Measurements from ENCODE around the gene PTPN6. TPM values are rescaled to one million over a fixed set of nuclear protein-coding genes. Genes with fewer than 3 reads are reported as not detected.

PTPN6 gene
- total and polyA plus RNA-seq, 2 of the 4 experiments (the other 2 are of a cell fraction) = under 0.01 to 0.14 TPM

DNA sequence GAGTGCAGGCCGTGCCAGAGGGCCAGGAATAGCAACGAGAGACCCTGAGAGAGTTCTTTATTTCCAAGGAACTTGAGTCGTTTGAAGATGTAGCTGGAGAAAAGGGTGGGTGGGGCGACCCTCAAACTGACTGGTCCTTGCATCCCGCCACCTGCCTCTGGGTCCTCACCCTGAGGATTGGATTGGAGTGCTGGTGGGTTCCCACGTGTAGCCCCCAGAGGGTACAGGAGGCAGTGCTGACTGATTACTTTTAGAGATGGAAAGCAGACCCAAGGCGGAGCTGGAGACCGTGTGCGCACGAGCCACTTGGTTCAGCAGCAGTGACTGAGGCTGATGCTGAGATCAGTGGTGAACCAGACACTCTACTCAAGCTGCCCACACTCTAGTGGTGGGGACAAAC, 26.5 kb downstream of the PTPN6 start:
- Histone ChIP-seq H4K20me1 (ENCODE audit: insufficient read depth, low read length) (no peaks in the 10 kb centered on the region), H3K9ac (ENCODE audit: low read depth, low read length) (no peak overlapping the region), H3K9me3 (ENCODE audit: control insufficient read depth, insufficient read depth, low read length) (no peaks in the 10 kb centered on the region), H3K4me2 (ENCODE audit: low read depth, low read length) (no peak overlapping the region), H2AK5ac (ENCODE audit: low read depth, low read length) (no peak overlapping the region), H3K4me1 (ENCODE audit: control insufficient read depth, insufficient read depth, low read length) (no peaks in the 10 kb centered on the region), H4K8ac (ENCODE audit: low read depth in 2 of 2, low read length in 2 of 2) (no peak overlapping the region), H3K23ac (ENCODE audit: low read depth, low read length) (no peak overlapping the region), H3K4ac (ENCODE audit: low read depth, low read length) (no peak overlapping the region), H3K4me3 (ENCODE audit: insufficient read depth, low read depth, low read length) (no peak overlapping the region), H4K91ac (ENCODE audit: insufficient read depth, low read depth, low read length) (no peak overlapping the region), H2BK120ac (ENCODE audit: low read depth, low read length) (no peak overlapping the region), H3K36me3 (ENCODE audit: control insufficient read depth, insufficient read depth, low read length) (peaks cover 66% of the 10 kb centered on the region), H3K79me1 (ENCODE audit: low read depth in 1 of 2, low read length in 2 of 2) (peaks cover 10 to 26% of the 10 kb centered on the region in 2 experiments), H2BK15ac (ENCODE audit: low read depth, low read length) (no peak overlapping the region), H3K27ac (ENCODE audit: insufficient read depth, low read length) (no peak overlapping the region), H3K18ac (ENCODE audit: low read depth, low read length) (no peak overlapping the region), H2AFZ (replicated peaks; ENCODE audit: low read length, poor library complexity) (no peak overlapping the region), H2AK9ac (replicated peaks; ENCODE audit: low read depth, low read length, poor library complexity) (no peak overlapping the region), H2BK20ac (ENCODE audit: low read depth, low read length) (no peak overlapping the region), H4K5ac (ENCODE audit: low read depth, low read length) (no peak overlapping the region), H3K14ac (replicated peaks; ENCODE audit: low read depth, low read length) (no peak overlapping the region), H3K56ac (ENCODE audit: extremely low read depth, insufficient read depth, low read length) (no peak overlapping the region), H2BK5ac (ENCODE audit: low read depth, low read length, poor library complexity, severe bottlenecking) (no peak overlapping the region), H3K27me3 (ENCODE audit: control insufficient read depth, insufficient read depth, low read length) (no peaks in the 10 kb centered on the region), H3K9me1 (ENCODE audit: insufficient read depth, low read length) (peaks cover 3% of the 10 kb centered on the region; the same call in 1 of the 2 replicates)
- CTCF ChIA-PET = no interaction called here
- ATAC-seq (ENCODE audit: low read depth) = no peak
- no TSS peak for BruUV-seq (replicated peaks)
- DNase-seq = no peak
- no CpG with 5 or more reads among the region's 10 CpGs for WGBS, 2 experiments (ENCODE audit: extremely low coverage in 2 of 2, insufficient read length in 1 of 2)
- dilution Hi-C loops (cut with HindIII; ENCODE audit: low sequenced_read_pairs, unreplicated experiment) = no loop called here
- no peak for TF ChIP-seq BHLHE40 (IDR thresholded peaks at IDR 0.05; ENCODE audit: low read depth, low read length)
- POLR2A ChIA-PET (ENCODE audit: unreplicated experiment) = no interaction called here
- in situ Hi-C loops (cut with MboI; ENCODE audit: low sequenced_read_pairs) = no loop called here
- intact Hi-C loops (cut with micrococcal nuclease) = no loop called here
